Measurements from ENCODE around the gene NCBP2.

The NCBP2 gene

DNA sequence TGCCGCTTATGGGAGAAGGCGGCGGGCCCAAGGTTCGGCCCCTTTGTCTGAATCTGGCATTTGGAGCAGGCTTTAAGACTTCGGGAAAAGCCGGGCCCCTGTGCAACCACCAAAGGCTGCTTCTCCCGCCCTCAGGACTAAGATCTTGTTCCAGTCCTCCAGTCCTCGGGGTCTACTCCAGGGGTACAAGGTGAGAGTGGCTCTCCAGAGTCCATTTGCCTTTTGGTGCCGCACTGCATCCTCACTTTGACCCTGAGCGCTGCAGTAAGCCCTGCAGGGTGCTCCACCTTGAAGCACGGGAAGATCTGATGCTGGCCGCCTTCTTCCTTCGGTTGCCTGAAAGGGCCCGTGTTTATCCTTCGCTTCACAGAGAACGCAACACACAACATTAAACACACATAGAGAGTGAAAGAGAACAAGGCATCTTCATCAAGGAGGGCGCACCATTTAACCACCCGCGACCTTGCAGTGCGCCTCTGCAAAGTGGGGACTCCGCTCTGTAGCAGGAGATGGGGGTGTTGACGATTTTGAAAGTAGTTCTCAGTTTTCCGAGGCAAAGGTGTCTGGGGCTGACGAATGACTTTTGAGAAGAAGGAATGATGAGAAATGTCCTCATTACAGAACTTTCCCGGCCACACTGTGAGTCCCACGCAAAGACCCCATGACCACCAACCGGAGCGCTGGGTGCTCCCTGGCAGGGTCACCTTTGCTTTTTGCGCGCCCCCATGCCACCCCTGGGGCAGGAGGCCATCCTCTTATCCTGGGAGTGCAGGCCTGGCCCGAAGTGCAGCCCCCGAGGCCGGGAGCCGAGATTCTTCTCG, 25.3 kb upstream of the NCBP2 start:
- no peak for DNase-seq (ENCODE audit: low read depth)
- H3K4me3 ChIP-seq (ENCODE audit: low read length) = no peak overlapping the region
- TF ChIP-seq, protein P1, sequence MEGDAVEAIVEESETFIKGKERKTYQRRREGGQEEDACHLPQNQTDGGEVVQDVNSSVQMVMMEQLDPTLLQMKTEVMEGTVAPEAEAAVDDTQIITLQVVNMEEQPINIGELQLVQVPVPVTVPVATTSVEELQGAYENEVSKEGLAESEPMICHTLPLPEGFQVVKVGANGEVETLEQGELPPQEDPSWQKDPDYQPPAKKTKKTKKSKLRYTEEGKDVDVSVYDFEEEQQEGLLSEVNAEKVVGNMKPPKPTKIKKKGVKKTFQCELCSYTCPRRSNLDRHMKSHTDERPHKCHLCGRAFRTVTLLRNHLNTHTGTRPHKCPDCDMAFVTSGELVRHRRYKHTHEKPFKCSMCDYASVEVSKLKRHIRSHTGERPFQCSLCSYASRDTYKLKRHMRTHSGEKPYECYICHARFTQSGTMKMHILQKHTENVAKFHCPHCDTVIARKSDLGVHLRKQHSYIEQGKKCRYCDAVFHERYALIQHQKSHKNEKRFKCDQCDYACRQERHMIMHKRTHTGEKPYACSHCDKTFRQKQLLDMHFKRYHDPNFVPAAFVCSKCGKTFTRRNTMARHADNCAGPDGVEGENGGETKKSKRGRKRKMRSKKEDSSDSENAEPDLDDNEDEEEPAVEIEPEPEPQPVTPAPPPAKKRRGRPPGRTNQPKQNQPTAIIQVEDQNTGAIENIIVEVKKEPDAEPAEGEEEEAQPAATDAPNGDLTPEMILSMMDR (conservative IDR thresholded peaks at IDR 0.05; ENCODE audit: low read depth, low read length) = no peak

- DNase-seq (ENCODE audit: low read depth) = no peak
- H3K4me3 ChIP-seq (ENCODE audit: low read length) = peak overlapping the region; percentile 8
- TF ChIP-seq, protein P1 (conservative IDR thresholded peaks at IDR 0.05; ENCODE audit: low read depth, low read length) = no peak
Observed at GRCh38 chr3:196966526-196967401, 24.4 kb upstream of the NCBP2 start.

GRCh38 chr3:196965804-196966173, 23.5 kb upstream of the NCBP2 start:
- no peak for DNase-seq (ENCODE audit: low read depth)
- TF ChIP-seq, protein P1 (conservative IDR thresholded peaks at IDR 0.05; ENCODE audit: low read depth, low read length) = no peak
- no peak overlapping the region for H3K4me3 ChIP-seq (ENCODE audit: low read length)

- TF ChIP-seq, protein P1 (conservative IDR thresholded peaks at IDR 0.05; ENCODE audit: low read depth, low read length) = no peak
- no peak for DNase-seq (ENCODE audit: low read depth)
- no peak overlapping the region for H3K4me3 ChIP-seq (ENCODE audit: low read length)
Observed at GRCh38 chr3:196965112-196965803, 22.9 kb upstream of the NCBP2 start.

GRCh38 chr3:196963631-196963953, 21.3 kb upstream of the NCBP2 start:
- no peak for DNase-seq (ENCODE audit: low read depth)
- H3K4me3 ChIP-seq (ENCODE audit: low read length) = no peak overlapping the region
- TF ChIP-seq, protein P1 (conservative IDR thresholded peaks at IDR 0.05; ENCODE audit: low read depth, low read length) = no peak

- DNase-seq (ENCODE audit: low read depth) = no peak
- TF ChIP-seq, protein P1 (conservative IDR thresholded peaks at IDR 0.05; ENCODE audit: low read depth, low read length) = no peak
- H3K4me3 ChIP-seq (ENCODE audit: low read length) = no peak overlapping the region
Observed at GRCh38 chr3:196962930-196963630, 20.8 kb upstream of the NCBP2 start.
